SU-DHL-6 (cell line): Measurements from ENCODE around the gene TMEM204.

Experiments used
- EZH2phosphoT487 ChIP-seq: fragments of 200-600 bp; sonication (generic), shearing (Covaris generic); conservative IDR thresholded peaks from 2 replicates; pipeline ENCODE4 v1.6.1; 2018; ENCODE audit warnings: mild to moderate bottlenecking, antibody characterized with exemption, low read length, moderate library complexity, mixed read lengths
- TF ChIP-seq, protein P1 (sequence below): fragments of 200-600 bp; sonication (generic); IDR thresholded peaks from one replicate; pipeline ENCODE4 v1.5.1; 2017; ENCODE audit warnings: antibody characterized with exemption, mild to moderate bottlenecking, low read length, moderate library complexity; ENCODE audit not compliant: insufficient read depth, poor library complexity, severe bottlenecking

DNA sequence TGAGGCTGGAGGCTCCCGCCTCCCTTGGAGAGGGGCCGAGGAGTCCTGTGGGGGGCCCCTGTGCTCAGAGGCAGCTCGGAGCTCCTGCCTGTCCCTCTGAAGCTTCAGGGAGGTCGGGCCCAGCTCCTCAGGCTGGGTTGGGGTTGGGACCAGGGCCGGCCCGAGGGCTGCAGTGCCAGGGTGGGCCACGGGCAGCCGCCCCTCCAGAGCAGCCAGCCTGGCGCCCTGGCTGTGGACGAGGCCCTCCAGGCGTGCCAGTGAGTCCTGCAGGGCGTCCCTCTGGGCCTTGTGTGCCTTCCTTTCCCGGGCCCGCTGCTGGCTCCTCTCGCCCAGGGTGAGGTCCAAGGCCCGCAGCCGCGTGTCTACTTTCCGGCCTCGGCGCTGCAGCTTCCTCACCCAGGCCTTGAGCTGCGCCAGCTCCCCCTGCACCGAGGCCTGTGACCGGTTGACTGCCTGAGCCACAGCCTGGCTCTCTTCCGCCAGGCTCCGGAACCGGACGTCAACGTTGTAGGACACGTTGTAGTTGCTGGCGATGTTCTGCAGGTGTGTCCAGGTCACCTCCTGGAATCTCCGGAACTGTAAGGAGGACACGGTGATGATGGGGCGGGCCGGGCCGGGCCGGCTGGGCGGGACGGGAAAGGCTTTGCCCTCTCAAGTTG lies 45.9 kb upstream of the TMEM204 start:
- TF ChIP-seq, protein P1, sequence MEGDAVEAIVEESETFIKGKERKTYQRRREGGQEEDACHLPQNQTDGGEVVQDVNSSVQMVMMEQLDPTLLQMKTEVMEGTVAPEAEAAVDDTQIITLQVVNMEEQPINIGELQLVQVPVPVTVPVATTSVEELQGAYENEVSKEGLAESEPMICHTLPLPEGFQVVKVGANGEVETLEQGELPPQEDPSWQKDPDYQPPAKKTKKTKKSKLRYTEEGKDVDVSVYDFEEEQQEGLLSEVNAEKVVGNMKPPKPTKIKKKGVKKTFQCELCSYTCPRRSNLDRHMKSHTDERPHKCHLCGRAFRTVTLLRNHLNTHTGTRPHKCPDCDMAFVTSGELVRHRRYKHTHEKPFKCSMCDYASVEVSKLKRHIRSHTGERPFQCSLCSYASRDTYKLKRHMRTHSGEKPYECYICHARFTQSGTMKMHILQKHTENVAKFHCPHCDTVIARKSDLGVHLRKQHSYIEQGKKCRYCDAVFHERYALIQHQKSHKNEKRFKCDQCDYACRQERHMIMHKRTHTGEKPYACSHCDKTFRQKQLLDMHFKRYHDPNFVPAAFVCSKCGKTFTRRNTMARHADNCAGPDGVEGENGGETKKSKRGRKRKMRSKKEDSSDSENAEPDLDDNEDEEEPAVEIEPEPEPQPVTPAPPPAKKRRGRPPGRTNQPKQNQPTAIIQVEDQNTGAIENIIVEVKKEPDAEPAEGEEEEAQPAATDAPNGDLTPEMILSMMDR: no peak
- no peak for TF ChIP-seq EZH2phosphoT487
